Retinal pigment epithelial cell (primary cell): ENCODE data around the gene GIN1.
"Not testable (repeated sequence)": the region's sequence is repeated elsewhere in the genome, so short reads cannot be mapped to it uniquely, and the experiment has no call there.

ENCODE experiments used
- DNase-seq: peaks from one replicate; pipeline ENCODE4 v3.0.0-alpha.2; 2010; ENCODE audit warnings: low read depth
- H3K4me3 ChIP-seq: 2 replicates; pipeline ENCODE4 v1.5.1; 2011; ENCODE audit warnings: mild to moderate bottlenecking, low read length, control low read depth, moderate library complexity
- TF ChIP-seq, protein P1 (sequence below): conservative IDR thresholded peaks from 2 replicates; pipeline ENCODE4 v1.5.1; 2011; ENCODE audit warnings: low read depth, low read length, control low read depth, inconsistent platforms

Gene GIN1

DNA sequence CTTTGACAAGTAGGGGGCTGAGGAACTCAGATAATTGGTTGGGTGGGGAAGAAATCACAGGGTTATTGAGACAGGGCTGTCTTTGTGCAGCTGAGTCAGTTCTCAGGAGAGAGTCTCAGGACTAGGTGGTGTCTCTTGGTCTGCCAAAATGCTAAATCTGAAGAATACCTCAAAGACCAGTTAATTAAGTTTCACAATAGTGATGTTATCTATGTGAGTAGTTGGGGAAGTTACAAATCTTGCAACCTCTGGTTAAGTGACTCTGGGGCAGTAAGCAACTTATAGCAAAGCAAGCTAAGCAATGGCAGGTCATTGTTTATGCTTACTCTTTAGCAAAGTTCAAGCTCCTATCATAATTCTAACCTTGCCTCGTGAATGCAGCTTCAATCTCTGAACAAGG is 53.6 kb downstream of the GIN1 start:
- TF ChIP-seq, protein P1, sequence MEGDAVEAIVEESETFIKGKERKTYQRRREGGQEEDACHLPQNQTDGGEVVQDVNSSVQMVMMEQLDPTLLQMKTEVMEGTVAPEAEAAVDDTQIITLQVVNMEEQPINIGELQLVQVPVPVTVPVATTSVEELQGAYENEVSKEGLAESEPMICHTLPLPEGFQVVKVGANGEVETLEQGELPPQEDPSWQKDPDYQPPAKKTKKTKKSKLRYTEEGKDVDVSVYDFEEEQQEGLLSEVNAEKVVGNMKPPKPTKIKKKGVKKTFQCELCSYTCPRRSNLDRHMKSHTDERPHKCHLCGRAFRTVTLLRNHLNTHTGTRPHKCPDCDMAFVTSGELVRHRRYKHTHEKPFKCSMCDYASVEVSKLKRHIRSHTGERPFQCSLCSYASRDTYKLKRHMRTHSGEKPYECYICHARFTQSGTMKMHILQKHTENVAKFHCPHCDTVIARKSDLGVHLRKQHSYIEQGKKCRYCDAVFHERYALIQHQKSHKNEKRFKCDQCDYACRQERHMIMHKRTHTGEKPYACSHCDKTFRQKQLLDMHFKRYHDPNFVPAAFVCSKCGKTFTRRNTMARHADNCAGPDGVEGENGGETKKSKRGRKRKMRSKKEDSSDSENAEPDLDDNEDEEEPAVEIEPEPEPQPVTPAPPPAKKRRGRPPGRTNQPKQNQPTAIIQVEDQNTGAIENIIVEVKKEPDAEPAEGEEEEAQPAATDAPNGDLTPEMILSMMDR: no peak

GRCh38 chr5:103060424-103060954 is 59.4 kb downstream of the GIN1 start:
- DNase-seq: peak; percentile 1
- TF ChIP-seq, protein P1: no peak
- H3K4me3 ChIP-seq: no peak overlapping the region

More for the DNA sequence above, 53.6 kb downstream of the GIN1 start:
- no peak overlapping the region for H3K4me3 ChIP-seq
- no peak for DNase-seq

DNA sequence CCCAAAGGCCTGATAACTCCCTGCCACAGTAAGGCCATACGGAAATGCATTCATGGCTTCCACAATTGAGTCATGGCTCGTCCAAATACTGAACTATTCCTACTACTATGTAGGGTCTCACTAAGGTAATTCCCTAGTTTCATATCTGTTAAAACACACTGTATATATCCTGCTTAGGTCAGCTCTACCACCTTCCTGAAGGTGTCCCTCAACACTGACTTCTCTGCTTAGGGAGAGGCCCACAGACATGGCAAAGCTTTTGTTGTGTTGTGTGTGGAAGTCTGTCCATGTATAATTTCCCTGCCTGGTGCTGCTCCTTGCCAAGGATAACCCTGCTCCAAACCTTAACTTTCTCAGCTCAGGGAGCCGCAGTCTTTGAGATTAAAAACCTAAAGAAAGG is 60.4 kb downstream of the GIN1 start:
- TF ChIP-seq, protein P1: no peak
- no peak for DNase-seq
- no peak overlapping the region for H3K4me3 ChIP-seq

GRCh38 chr5:103057208-103058130 is 62.5 kb downstream of the GIN1 start:
- DNase-seq: peak; percentile 3
- TF ChIP-seq, protein P1: no peak
- no peak overlapping the region for H3K4me3 ChIP-seq

DNA sequence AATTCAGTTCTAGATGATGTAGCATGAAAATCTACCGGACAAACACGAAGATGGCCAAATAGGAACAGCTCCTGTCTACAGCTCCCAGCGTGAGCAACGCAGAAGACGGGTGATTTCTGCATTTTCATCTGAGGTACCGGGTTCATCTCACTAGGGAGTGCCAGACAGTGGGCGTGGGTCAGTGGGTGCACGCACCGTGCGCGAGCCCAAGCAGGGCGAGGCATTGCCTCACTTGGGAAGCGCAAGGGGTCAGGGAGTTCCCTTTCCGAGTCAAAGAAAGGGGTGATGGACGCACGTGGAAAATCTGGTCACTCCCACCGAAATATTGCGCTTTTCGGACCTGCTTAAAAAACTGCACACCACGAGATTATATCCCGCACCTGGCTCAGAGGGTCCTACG is 73.2 kb downstream of the GIN1 start:
- H3K4me3 ChIP-seq, DNase-seq: not testable (repeated sequence)

DNA sequence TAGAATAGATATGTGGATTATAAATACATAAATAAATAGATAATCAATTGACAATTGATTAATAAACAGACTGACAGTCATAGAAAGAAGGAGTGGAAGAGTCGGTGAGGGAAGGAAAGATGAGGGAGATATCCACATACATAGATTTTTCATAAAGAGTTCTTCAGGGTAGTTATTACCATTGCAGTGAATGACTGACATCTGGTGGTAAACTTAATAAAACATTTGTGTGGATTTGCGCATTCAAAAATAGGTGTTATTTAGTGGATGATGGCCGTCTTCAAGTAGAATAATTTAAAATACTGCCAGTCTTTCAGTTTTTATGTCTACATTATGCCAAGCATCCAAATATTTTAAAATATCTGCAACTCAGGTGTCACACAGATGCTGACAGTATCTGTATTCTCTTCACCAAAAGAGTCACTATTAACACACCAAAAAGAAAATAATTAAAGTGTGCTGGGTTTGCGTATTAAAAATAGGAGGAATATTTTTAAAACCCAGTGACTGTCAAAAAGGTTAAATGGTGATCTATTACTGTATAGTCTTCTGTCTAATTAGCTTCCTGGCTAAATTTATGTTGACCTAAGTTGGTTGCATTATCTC is 78.8 kb downstream of the GIN1 start:
- TF ChIP-seq, protein P1: peak; percentile 43
- DNase-seq: no peak
- H3K4me3 ChIP-seq: no peak overlapping the region

DNA sequence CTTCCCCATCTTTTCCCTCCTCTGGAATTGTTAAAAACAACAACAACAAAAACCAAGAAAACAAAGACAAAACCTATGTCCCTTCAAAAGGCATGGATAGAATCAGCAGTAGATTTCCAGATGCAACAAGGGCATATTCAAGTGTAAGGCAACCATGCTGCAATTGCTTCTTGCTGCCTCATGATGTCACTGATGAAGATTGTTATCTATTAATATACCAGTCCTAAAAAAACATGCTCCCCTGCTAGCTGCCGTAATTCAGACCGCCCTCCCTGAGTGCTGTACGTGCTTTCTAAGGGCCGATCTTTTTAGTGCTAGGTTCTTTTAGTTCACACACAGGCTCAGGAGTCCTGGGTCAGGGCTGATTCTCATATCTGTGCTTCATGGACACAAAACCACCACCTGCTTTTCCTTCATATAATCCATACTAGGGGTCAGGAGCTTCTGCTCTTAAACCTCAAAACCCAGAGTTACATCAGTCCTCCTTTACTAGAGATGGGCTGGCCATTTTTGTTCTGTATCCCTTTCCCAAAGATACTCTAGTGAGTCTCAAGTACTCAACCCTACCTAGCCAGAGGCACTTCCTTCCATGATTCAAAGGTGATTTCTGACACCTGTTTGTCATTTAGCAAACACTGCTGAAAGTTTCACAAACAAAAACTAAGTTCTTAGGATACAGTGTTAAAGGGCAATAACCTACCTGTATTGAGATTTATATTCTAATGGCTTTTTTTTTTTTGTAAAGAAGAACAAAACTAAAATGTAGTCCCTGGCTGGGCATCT is 82.1 kb downstream of the GIN1 start:
- TF ChIP-seq, protein P1: no peak
- no peak overlapping the region for H3K4me3 ChIP-seq
- DNase-seq: no peak
